ENCODE measurements around the gene LINC00305. TPM values are rescaled to one million over a fixed set of nuclear protein-coding genes. Genes with fewer than 3 reads are reported as not detected.

The LINC00305 gene
- polyA plus RNA-seq, 1 donor (not counting 4 experiments of a cell fraction or from before 2014, with no cell fraction given), result not detected

GRCh38 chr18:64115881-64116280 is 33.0 kb downstream of the LINC00305 start:
- Histone ChIP-seq H2AFZ (ENCODE audit: control insufficient read depth, low read length) (no peak overlapping the region), H3K4me3 (ENCODE audit: control insufficient read depth in 2 of 3, extremely low read depth in 1 of 3, insufficient read depth in 2 of 3, low read depth in 1 of 3, low read length in 3 of 3) (no peak overlapping the region), H3K9me3 (ENCODE audit: control insufficient read depth, low read depth, low read length) (no peaks in the 10 kb centered on the region), H3K27me3 (ENCODE audit: control insufficient read depth, extremely low read depth, insufficient read depth, low read length) (no peaks in the 10 kb centered on the region), H4K20me1 (ENCODE audit: control insufficient read depth, extremely low read depth, insufficient read depth, low read length) (no peaks in the 10 kb centered on the region), H3K27ac (ENCODE audit: control insufficient read depth, insufficient read depth, low read length) (no peak overlapping the region), H3K79me2 (ENCODE audit: control insufficient read depth, insufficient read depth, low read length) (no peaks in the 10 kb centered on the region), H3K4me2 (ENCODE audit: control insufficient read depth, extremely low read depth, insufficient read depth, low read depth, low read length) (no peak overlapping the region), H3K9me1 (ENCODE audit: control insufficient read depth, extremely low read depth, insufficient read depth, low read length) (no peaks in the 10 kb centered on the region), H3K9ac (ENCODE audit: control insufficient read depth, extremely low read depth, insufficient read depth, low read length) (no peak overlapping the region), H3K4me1 (ENCODE audit: control insufficient read depth, extremely low read depth, insufficient read depth, low read length) (no peaks in the 10 kb centered on the region), H3K36me3 (ENCODE audit: control insufficient read depth in 2 of 2, extremely low read depth in 1 of 2, insufficient read depth in 2 of 2, low read length in 2 of 2) (no peaks in the 10 kb centered on the region)
- no peak for TF ChIP-seq EZH2 (IDR thresholded peaks at IDR 0.05; ENCODE audit: low read length)
- TF ChIP-seq CTCF (optimal IDR thresholded peaks at IDR 0.05 in 1 of 3, IDR thresholded peaks at IDR 0.05 in 1 of 3, conservative IDR thresholded peaks at IDR 0.05 in 1 of 3; ENCODE audit: extremely low read depth in 1 of 3, insufficient read depth in 2 of 3, low read length in 3 of 3), result no peak
- DNase-seq (ENCODE audit: low read depth, low spot score) (no peak), FAIRE-seq (no peak)
- dilution Hi-C loops (cut with MboI; ENCODE audit: extremely low pct_ligation_motif_present, low sequenced_read_pairs), result no loop called here

- H3K27ac ChIP-seq (ENCODE audit: control insufficient read depth, insufficient read depth, low read length), result no peak overlapping the region
- no peaks in the 10 kb centered on the region for H3K9me1 ChIP-seq (ENCODE audit: control insufficient read depth, extremely low read depth, insufficient read depth, low read length)
- no peaks in the 10 kb centered on the region for H3K79me2 ChIP-seq (ENCODE audit: control insufficient read depth, insufficient read depth, low read length)
- H3K9ac ChIP-seq (ENCODE audit: control insufficient read depth, extremely low read depth, insufficient read depth, low read length), result no peak overlapping the region
- H2AFZ ChIP-seq (ENCODE audit: control insufficient read depth, low read length), result no peak overlapping the region
- no peaks in the 10 kb centered on the region for H3K9me3 ChIP-seq (ENCODE audit: control insufficient read depth, low read depth, low read length)
- no peaks in the 10 kb centered on the region for H4K20me1 ChIP-seq (ENCODE audit: control insufficient read depth, extremely low read depth, insufficient read depth, low read length)
- H3K4me2 ChIP-seq (ENCODE audit: control insufficient read depth, extremely low read depth, insufficient read depth, low read depth, low read length), result no peak overlapping the region
- H3K4me3 ChIP-seq (ENCODE audit: control insufficient read depth in 2 of 3, extremely low read depth in 1 of 3, insufficient read depth in 2 of 3, low read depth in 1 of 3, low read length in 3 of 3), result no peak overlapping the region
- no peaks in the 10 kb centered on the region for H3K36me3 ChIP-seq (ENCODE audit: control insufficient read depth in 2 of 2, extremely low read depth in 1 of 2, insufficient read depth in 2 of 2, low read length in 2 of 2)
- dilution Hi-C loops (cut with MboI; ENCODE audit: extremely low pct_ligation_motif_present, low sequenced_read_pairs), result no loop called here
- H3K27me3 ChIP-seq (ENCODE audit: control insufficient read depth, extremely low read depth, insufficient read depth, low read length), result no peaks in the 10 kb centered on the region
- TF ChIP-seq EZH2 (IDR thresholded peaks at IDR 0.05; ENCODE audit: low read length), result no peak
- TF ChIP-seq CTCF (optimal IDR thresholded peaks at IDR 0.05 in 1 of 3, IDR thresholded peaks at IDR 0.05 in 1 of 3, conservative IDR thresholded peaks at IDR 0.05 in 1 of 3; ENCODE audit: extremely low read depth in 1 of 3, insufficient read depth in 2 of 3, low read length in 3 of 3), result no peak
- H3K4me1 ChIP-seq (ENCODE audit: control insufficient read depth, extremely low read depth, insufficient read depth, low read length), result no peaks in the 10 kb centered on the region
- FAIRE-seq (no peak), DNase-seq (ENCODE audit: low read depth, low spot score) (no peak)
Observed at GRCh38 chr18:64111950-64112349, 36.9 kb downstream of the LINC00305 start.
